GM12878 (cell line): ENCODE results near the gene SNAI3. TPM values are rescaled to one million over a fixed set of nuclear protein-coding genes. Genes with fewer than 3 reads are reported as not detected.

Experiments used
- ATF3 ChIP-seq: IDR thresholded peaks from 2 replicates; pipeline ENCODE4 v1.6.1; 2011; ENCODE audit warnings: low read depth, mild to moderate bottlenecking, low read length, moderate library complexity, borderline replicate concordance; ENCODE audit errors: extremely low read depth
- CEBPB ChIP-seq, 2 experiments: fragments of 150-350 bp in 1 of 2; IDR thresholded peaks; 2 replicates each; pipeline ENCODE4 v1.6.1; 2012 to 2014; ENCODE audit warnings: low read depth in 2 of 2, low read length in 2 of 2, borderline replicate concordance in 1 of 2, inconsistent platforms in 1 of 2
- CEBPZ ChIP-seq: fragments of 150-350 bp; IDR thresholded peaks from 2 replicates; pipeline ENCODE4 v1.6.1; 2016; ENCODE audit warnings: low read depth, low read length
- CUX1 ChIP-seq: IDR thresholded peaks from 2 replicates; pipeline ENCODE4 v1.6.1; 2012; ENCODE audit warnings: improper control_type of control experiment, low read depth, low read length; ENCODE audit not compliant: insufficient replicate concordance
- ELK1 ChIP-seq: IDR thresholded peaks from 2 replicates; pipeline ENCODE4 v1.6.1; 2012; ENCODE audit warnings: low read depth, low read length, improper control_type of control experiment
- HDGF ChIP-seq: fragments of 450-650 bp; IDR thresholded peaks from 2 replicates; pipeline ENCODE4 v1.6.1; 2016; ENCODE audit warnings: antibody characterized with exemption
- MEF2B ChIP-seq: fragments of 450-650 bp; IDR thresholded peaks from 2 replicates; pipeline ENCODE4 v1.6.1; 2018; ENCODE audit warnings: mild to moderate bottlenecking, moderate library complexity; ENCODE audit not compliant: partially characterized antibody, poor library complexity, severe bottlenecking
- PKNOX1 ChIP-seq: fragments of 450-650 bp; IDR thresholded peaks from 2 replicates; pipeline ENCODE4 v1.6.1; 2016; ENCODE audit warnings: mild to moderate bottlenecking
- RELA ChIP-seq: fragments of 450-650 bp; IDR thresholded peaks from 2 replicates; pipeline ENCODE4 v1.8.0; 2014; ENCODE audit warnings: borderline replicate concordance; ENCODE audit not compliant: partially characterized antibody
- SIN3A ChIP-seq: IDR thresholded peaks from 2 replicates; pipeline ENCODE4 v1.6.1; 2012; ENCODE audit warnings: low read depth, low read length, improper control_type of control experiment
- ZNF687 ChIP-seq: fragments of 450-650 bp; IDR thresholded peaks from 2 replicates; pipeline ENCODE4 v1.6.1; 2017; ENCODE audit warnings: mild to moderate bottlenecking, moderate library complexity
- polyA plus RNA-seq, 11 experiments: library from polyadenylated mRNA; depleted of rRNA in 4 of 11; unstranded in 6 of 11; stranded (reverse) in 5 of 11; fragments of >200 nt; fragmentation: Nextera tagmentation in 4 of 11; fragmentation: Illumina TruSeq in 1 of 11; extraction: Ambion mirVana in 4 of 11; extraction: Trizol in 1 of 11; gene quantifications; 1 replicate in 1 of 11; 2 replicates in 10 of 11; pipeline versions ENCODE4 v1.2.1 to v1.2.3, GENCODE V29; 2011 to 2016; ENCODE audit warnings: inconsistent platforms in 2 of 11, missing spikeins in 2 of 11, low read depth in 1 of 11
- total RNA-seq, 4 experiments: library from RNA; depleted of rRNA in 3 of 4; stranded (reverse); fragments of >200 nt in 3 of 4; fragmentation: Illumina TruSeq in 1 of 4; extraction: Trizol in 1 of 4; gene quantifications; 2 replicates each; pipeline versions ENCODE4 v1.2.1 to v1.2.3, GENCODE V29; 2013 to 2021

The SNAI3 gene
- total and polyA plus RNA-seq, 10 of the 15 experiments (the other 5 are each of a cell fraction or from before 2014, with no cell fraction given) = 0.21 to 7.4 (median 3.0) TPM

- TF ChIP-seq ZNF687 = peak; percentile 59
- peak; percentile 13 for TF ChIP-seq MEF2B
- TF ChIP-seq RELA = no peak
- TF ChIP-seq CUX1 = no peak
- TF ChIP-seq PKNOX1 = peak; percentile 97
- TF ChIP-seq ELK1 = peak; percentile 65
- TF ChIP-seq ATF3 = no peak
- 0 out of 2 replicates have a peak, but pooled peaks have one; percentile 30 for TF ChIP-seq SIN3A
- TF ChIP-seq CEBPB (IDR thresholded peaks at IDR 0.05; ENCODE audit: borderline replicate concordance in 1 of 2, low read depth in 2 of 2, low read length in 2 of 2) = peak in 1 of 2 experiments; percentile 49; a peak in 1 of 4 replicates
- no peak for TF ChIP-seq CEBPZ
- TF ChIP-seq HDGF = peak; percentile 72; the same call in 1 of the 2 replicates
Measured at GRCh38 chr16:88700636-88701482, 14.6 kb upstream of the SNAI3 start (continued).
